ENCODE measurements around the gene CRHR1.

GRCh38 chr17:45790296-45790922 lies 6.3 kb downstream of the CRHR1 start:
- TF ChIP-seq EZH2 (IDR thresholded peaks at IDR 0.05; ENCODE audit: borderline replicate concordance, low read length) (no peak), CTCF (conservative IDR thresholded peaks at IDR 0.05 in 1 of 2, IDR thresholded peaks at IDR 0.05 in 1 of 2; ENCODE audit: extremely low read depth in 1 of 2, insufficient read depth in 1 of 2, low read depth in 1 of 2, low read length in 2 of 2) (no peak)

All from mammary epithelial cell (primary cell).